ENCODE measurements around the gene FERD3L. TPM values are rescaled to one million over a fixed set of nuclear protein-coding genes. Genes with fewer than 3 reads are reported as not detected.

Gene FERD3L
- total RNA-seq, 1 donor from 2014 or later, result not detected

DNA sequence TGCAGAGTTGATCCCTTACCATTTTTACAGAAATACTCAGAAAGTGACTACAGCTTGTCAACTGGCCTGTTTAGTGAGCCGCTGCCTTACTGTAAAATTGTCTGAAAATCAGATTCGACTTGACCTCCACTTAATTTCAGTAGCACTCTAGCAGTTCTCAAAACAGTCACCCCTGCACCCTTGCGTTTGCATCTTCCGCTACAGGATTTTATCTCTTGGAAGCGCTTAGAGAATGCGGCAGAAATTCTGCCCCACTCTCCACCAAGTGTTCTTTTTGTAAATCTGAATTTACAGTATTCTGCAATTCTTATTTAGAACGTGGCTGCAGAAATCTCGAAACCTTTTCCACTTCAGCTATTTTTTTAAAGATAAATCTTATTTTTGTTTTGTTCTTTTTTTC, 25.8 kb downstream of the FERD3L start:
- Histone ChIP-seq H3K27ac (no peak overlapping the region), H3K4me1 (no peaks in the 10 kb centered on the region), H3K27me3 (peaks cover 94% of the 10 kb centered on the region), H3K9me3 (no peaks in the 10 kb centered on the region), H3K36me3 (no peaks in the 10 kb centered on the region), H3K4me3 (no peak overlapping the region)
- DNase-seq, result no peak
- TF ChIP-seq, protein P1, sequence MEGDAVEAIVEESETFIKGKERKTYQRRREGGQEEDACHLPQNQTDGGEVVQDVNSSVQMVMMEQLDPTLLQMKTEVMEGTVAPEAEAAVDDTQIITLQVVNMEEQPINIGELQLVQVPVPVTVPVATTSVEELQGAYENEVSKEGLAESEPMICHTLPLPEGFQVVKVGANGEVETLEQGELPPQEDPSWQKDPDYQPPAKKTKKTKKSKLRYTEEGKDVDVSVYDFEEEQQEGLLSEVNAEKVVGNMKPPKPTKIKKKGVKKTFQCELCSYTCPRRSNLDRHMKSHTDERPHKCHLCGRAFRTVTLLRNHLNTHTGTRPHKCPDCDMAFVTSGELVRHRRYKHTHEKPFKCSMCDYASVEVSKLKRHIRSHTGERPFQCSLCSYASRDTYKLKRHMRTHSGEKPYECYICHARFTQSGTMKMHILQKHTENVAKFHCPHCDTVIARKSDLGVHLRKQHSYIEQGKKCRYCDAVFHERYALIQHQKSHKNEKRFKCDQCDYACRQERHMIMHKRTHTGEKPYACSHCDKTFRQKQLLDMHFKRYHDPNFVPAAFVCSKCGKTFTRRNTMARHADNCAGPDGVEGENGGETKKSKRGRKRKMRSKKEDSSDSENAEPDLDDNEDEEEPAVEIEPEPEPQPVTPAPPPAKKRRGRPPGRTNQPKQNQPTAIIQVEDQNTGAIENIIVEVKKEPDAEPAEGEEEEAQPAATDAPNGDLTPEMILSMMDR (IDR thresholded peaks at IDR 0.05), result no peak
- ATAC-seq, result no peak
- intact Hi-C loops (cut with DNase I), result no loop called here

DNA sequence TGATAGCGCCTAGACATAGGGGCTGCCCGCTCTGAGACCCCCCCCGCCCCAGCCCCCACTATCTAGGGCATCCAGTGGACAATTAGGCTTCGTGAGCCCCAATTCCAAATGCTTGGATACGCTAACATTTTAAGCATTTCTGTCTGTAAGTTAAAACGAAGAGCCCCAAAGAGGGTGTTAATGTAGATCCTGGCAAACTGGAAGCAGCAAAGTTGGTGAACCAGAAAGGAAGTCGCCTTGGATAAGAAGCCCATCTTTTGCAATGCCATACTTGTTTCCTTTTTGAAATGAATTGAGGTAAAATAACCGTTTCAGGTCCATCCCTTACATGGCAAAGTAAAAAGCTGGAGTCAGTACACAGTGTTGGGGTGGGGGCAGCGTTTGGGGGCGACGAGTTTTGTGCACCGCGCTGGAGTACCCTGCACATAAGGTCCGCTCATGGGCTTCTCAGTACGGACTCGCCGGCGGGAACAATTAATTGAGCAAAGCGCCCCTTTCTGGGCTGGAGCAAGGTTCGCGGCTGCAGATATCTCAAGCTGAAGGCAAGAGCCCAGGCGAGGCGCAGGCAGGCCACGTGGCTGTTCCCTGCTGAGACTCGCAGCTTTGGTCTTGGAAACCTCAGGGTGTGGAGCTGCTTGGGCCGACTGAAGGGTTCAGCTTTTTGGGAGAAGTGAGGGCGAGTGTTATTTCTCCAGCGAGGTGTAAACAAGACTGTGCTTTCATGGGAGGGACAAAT, 26.4 kb downstream of the FERD3L start:
- no peaks in the 10 kb centered on the region for H3K4me1 ChIP-seq
- DNase-seq (no peak), ATAC-seq (peak; percentile 11)
- H3K9me3 ChIP-seq, result no peaks in the 10 kb centered on the region
- H3K27me3 ChIP-seq, result peaks cover 95% of the 10 kb centered on the region
- no peaks in the 10 kb centered on the region for H3K36me3 ChIP-seq
- H3K27ac ChIP-seq, result no peak overlapping the region
- intact Hi-C loops (cut with DNase I), result no loop called here
- no peak overlapping the region for H3K4me3 ChIP-seq
- TF ChIP-seq, protein P1 (IDR thresholded peaks at IDR 0.05), result no peak

DNA sequence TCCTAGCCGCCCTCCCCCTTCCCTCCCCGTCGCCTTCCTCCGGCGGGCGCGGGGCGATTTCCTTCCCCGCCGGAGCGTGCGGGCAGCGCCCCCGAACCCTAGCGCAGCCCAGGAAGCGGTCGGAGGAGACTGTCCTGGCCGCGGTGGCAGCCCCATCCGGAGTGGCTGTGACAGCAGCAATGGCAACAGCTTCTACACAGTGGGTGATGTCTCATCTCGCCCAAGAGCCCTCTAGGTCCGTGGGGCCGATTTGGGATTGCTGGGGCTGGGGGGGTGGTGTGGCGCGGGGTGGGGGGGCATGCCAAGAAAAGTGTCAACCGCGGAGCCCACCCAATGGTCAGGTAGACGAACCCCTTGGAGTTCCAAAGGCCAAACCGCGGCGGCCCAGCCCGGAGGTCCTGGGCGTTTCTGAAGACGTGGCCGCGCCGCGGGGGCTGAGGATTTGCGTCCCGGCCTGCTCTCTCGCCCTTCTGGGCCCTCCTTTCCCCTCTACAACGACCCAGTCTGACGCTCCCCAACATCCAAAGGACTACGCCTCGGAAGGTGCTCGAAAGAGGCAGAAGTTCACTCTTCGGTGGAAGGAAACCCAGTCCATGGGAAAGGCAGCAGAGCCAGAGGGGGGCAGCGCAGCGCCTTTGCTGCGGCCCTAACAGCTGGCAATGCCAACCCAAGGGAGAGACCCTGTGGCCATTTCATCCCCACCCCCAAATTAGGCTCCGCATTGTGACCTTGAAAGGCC, 27.2 kb downstream of the FERD3L start:
- ATAC-seq, result peak; percentile 33
- no peak for DNase-seq
- no peak overlapping the region for H3K27ac ChIP-seq
- H3K4me3 ChIP-seq, result peak overlapping the region; percentile 43
- TF ChIP-seq, protein P1 (IDR thresholded peaks at IDR 0.05), result no peak
- H3K4me1 ChIP-seq, result no peaks in the 10 kb centered on the region
- no peaks in the 10 kb centered on the region for H3K9me3 ChIP-seq
- H3K27me3 ChIP-seq, result peaks cover 95% of the 10 kb centered on the region
- no peaks in the 10 kb centered on the region for H3K36me3 ChIP-seq
- intact Hi-C loops (cut with DNase I), result no loop called here

DNA sequence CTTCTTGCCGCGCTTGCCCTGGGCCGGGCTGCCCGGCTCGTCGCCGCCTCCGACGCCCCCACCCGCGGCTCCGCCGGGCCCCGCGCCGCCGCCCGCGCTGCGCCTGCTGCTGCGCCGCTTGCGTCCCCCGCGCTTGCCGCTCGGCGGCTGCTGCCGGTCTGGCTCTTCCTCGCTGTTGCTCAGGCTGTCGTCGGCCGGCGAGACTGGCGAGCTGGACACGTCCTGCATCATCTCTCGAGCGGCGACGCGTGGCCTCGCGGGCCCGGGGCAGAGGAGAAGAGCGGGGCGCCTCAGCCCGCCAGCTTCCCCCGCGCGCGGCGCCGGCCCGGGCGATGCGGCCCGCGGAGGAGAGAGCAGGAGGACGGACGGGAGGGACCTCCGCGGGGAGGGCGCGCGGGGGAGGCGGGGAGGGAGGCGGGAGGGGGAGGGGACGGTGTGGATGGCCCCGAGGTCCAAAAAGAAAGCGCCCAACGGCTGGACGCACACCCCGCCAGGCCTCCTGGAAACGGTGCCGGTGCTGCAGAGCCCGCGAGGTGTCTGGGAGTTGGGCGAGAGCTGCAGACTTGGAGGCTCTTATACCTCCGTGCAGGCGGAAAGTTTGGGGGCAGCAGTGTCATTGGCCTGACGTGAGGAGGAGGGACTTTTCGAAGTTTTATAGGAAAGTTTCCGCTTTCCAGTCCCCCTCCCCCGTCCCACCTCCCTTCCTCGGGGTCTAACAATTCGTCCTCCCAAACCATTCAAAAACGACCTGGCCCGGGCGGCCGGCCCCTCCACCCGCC, 27.9 kb downstream of the FERD3L start, which contains the start of gene TWIST1:
Gene TWIST1 (minus strand): TSS at position 546 of the 779 bp plus-strand sequence. CDS start 315 bp downstream, at position 231.
- intact Hi-C loops (cut with DNase I), result no loop called here
- ATAC-seq, result peak; percentile 37
- H3K27ac ChIP-seq, result no peak within 1 kb of the TSS
- peak; percentile 66 for DNase-seq
- H3K4me3 ChIP-seq, result peak within 1 kb of the TSS; percentile 43
- H3K27me3 ChIP-seq, result peaks cover 95% of the 10 kb centered on the region
- TF ChIP-seq, protein P1 (IDR thresholded peaks at IDR 0.05), result no peak
- H3K4me1 ChIP-seq, result no peaks in the 10 kb centered on the region
- H3K36me3 ChIP-seq, result no peaks in the 10 kb centered on the region
- H3K9me3 ChIP-seq, result no peaks in the 10 kb centered on the region

Measured in upper lobe of right lung (tissue), 1 donor.